HepG2 (cell line): ENCODE measurements around the gene ARFGAP1.

Experiments
- NCOA2 ChIP-seq: sonication (generic); formaldehyde crosslinking; IDR thresholded peaks from 2 replicates; pipeline ENCODE4 v1.8.0; 2022; ENCODE audit warnings: inconsistent platforms
- PLRG1 ChIP-seq: fragments of 450-650 bp; conservative IDR thresholded peaks from 2 replicates; pipeline ENCODE4 v1.6.1; 2016
- ZNF549 ChIP-seq: sonication (generic); formaldehyde crosslinking; IDR thresholded peaks from 2 replicates; pipeline ENCODE4 v1.5.0; 2020; ENCODE audit warnings: missing genetic modification reagents
- ZNF619 ChIP-seq: sonication (generic); formaldehyde crosslinking; IDR thresholded peaks from 2 replicates; pipeline ENCODE4 v1.4.0; 2020; ENCODE audit warnings: mild to moderate bottlenecking, missing genetic modification reagents
- TF ChIP-seq, protein P1 (sequence below): IDR thresholded peaks from 2 replicates; pipeline ENCODE4 v1.6.1; 2012; ENCODE audit warnings: inconsistent platforms

DNA sequence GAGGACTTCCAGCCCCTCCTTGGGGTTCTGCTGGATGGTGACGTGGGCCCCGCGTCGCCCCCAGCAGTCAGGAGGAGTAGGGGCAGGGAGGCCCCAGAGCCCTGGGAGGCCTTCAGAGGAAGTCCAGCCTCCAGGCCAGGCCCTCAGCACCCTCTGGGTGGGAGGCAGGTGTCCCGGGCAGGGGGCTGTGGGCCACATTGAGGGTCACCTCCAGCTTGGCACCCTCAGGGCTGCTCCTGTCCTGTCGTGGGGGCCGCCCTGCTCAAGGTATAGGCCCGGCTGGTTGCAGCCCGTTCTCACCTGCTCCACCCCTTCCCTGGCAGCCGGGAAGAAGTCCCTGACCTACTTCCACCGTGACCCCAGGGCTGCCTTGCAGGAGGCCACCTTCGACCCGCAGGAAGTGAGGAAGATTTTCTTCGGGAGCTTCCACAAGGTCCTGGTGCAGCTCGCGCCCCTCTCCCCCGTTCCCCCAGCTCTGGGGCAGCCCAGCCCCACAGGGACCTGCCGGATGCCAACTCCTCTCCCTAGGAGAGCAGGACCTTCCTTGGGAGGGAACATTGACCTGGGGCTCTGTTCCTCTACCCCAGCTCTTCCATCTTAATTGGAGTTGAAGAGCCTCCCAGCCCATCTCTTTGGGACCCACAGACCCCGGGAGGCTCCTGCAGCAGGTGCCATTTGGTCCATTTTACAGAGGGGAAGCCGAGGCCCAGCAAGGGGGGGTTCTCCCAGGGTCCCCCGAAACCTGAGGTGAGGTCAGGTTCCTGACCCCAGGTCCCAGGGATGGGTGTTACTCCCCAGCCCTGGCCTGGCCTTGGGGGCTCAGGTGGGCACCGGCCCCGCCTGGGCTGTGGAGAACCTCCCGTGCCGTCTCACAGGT is 46.8 kb downstream of the ARFGAP1 start:
- TF ChIP-seq ZNF549 (no peak), NCOA2 (CRISPR knock-in tag) (no peak), ZNF619 (CRISPR knock-in tag) (no peak), PLRG1 (no peak)
- TF ChIP-seq, protein P1, sequence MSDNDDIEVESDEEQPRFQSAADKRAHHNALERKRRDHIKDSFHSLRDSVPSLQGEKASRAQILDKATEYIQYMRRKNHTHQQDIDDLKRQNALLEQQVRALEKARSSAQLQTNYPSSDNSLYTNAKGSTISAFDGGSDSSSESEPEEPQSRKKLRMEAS = no peak
